ENCODE measurements around the gene ZNF689.

DNA sequence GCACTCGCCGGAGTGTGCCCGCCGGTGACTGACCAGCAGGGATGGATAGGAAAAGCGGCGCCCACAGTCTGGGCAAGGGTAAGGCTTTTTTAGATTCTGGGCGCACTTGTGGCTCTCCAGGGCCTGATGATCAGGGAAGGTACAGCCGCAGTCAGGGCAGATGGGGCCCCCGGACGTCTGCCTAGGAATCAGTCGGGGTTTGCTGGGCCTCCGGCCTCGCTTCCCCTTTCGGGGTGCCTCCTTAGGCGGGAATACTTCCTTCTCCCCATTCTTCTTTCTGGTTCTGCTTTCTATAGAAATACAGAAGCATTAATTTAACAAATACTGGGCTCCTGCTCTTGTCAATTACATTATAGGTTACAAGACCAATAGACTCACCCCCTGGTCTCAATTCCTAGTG lies 5.0 kb downstream of the ZNF689 start:
- TF ChIP-seq, protein P1, sequence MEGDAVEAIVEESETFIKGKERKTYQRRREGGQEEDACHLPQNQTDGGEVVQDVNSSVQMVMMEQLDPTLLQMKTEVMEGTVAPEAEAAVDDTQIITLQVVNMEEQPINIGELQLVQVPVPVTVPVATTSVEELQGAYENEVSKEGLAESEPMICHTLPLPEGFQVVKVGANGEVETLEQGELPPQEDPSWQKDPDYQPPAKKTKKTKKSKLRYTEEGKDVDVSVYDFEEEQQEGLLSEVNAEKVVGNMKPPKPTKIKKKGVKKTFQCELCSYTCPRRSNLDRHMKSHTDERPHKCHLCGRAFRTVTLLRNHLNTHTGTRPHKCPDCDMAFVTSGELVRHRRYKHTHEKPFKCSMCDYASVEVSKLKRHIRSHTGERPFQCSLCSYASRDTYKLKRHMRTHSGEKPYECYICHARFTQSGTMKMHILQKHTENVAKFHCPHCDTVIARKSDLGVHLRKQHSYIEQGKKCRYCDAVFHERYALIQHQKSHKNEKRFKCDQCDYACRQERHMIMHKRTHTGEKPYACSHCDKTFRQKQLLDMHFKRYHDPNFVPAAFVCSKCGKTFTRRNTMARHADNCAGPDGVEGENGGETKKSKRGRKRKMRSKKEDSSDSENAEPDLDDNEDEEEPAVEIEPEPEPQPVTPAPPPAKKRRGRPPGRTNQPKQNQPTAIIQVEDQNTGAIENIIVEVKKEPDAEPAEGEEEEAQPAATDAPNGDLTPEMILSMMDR (IDR thresholded peaks at IDR 0.05 in 2 of 3, conservative IDR thresholded peaks at IDR 0.05 in 1 of 3; ENCODE audit: borderline replicate concordance in 1 of 3, insufficient read depth in 1 of 3, low read depth in 2 of 3, low read length in 2 of 3) = no peak
- TF ChIP-seq, protein P2, sequence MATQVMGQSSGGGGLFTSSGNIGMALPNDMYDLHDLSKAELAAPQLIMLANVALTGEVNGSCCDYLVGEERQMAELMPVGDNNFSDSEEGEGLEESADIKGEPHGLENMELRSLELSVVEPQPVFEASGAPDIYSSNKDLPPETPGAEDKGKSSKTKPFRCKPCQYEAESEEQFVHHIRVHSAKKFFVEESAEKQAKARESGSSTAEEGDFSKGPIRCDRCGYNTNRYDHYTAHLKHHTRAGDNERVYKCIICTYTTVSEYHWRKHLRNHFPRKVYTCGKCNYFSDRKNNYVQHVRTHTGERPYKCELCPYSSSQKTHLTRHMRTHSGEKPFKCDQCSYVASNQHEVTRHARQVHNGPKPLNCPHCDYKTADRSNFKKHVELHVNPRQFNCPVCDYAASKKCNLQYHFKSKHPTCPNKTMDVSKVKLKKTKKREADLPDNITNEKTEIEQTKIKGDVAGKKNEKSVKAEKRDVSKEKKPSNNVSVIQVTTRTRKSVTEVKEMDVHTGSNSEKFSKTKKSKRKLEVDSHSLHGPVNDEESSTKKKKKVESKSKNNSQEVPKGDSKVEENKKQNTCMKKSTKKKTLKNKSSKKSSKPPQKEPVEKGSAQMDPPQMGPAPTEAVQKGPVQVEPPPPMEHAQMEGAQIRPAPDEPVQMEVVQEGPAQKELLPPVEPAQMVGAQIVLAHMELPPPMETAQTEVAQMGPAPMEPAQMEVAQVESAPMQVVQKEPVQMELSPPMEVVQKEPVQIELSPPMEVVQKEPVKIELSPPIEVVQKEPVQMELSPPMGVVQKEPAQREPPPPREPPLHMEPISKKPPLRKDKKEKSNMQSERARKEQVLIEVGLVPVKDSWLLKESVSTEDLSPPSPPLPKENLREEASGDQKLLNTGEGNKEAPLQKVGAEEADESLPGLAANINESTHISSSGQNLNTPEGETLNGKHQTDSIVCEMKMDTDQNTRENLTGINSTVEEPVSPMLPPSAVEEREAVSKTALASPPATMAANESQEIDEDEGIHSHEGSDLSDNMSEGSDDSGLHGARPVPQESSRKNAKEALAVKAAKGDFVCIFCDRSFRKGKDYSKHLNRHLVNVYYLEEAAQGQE (IDR thresholded peaks at IDR 0.05; ENCODE audit: low read depth) = no peak
- TF ChIP-seq ELF1 (IDR thresholded peaks at IDR 0.05; ENCODE audit: borderline replicate concordance, low read depth) (no peak), POLR2A (IDR thresholded peaks at IDR 0.05; ENCODE audit: borderline replicate concordance, extremely low read depth, insufficient read depth, insufficient read length) (no peak)
